Mammary epithelial cell (primary cell): ENCODE data around the gene DESI2.

Experiments
- EZH2 ChIP-seq: IDR thresholded peaks from 2 replicates; pipeline ENCODE4 v1.6.1; 2012; ENCODE audit warnings: low read length, inconsistent platforms, borderline replicate concordance
- TF ChIP-seq, protein P1 (sequence below), 2 donors: IDR thresholded peaks in 1 of 2; conservative IDR thresholded peaks in 1 of 2; 2 replicates each; pipeline ENCODE4 v1.5.1; 2011 to 2012; ENCODE audit warnings: inconsistent platforms in 2 of 2, low read length in 2 of 2, mild to moderate bottlenecking in 2 of 2, control low read depth in 1 of 2, low read depth in 1 of 2; ENCODE audit not compliant: insufficient read depth in 1 of 2; ENCODE audit errors: extremely low read depth in 1 of 2

DNA sequence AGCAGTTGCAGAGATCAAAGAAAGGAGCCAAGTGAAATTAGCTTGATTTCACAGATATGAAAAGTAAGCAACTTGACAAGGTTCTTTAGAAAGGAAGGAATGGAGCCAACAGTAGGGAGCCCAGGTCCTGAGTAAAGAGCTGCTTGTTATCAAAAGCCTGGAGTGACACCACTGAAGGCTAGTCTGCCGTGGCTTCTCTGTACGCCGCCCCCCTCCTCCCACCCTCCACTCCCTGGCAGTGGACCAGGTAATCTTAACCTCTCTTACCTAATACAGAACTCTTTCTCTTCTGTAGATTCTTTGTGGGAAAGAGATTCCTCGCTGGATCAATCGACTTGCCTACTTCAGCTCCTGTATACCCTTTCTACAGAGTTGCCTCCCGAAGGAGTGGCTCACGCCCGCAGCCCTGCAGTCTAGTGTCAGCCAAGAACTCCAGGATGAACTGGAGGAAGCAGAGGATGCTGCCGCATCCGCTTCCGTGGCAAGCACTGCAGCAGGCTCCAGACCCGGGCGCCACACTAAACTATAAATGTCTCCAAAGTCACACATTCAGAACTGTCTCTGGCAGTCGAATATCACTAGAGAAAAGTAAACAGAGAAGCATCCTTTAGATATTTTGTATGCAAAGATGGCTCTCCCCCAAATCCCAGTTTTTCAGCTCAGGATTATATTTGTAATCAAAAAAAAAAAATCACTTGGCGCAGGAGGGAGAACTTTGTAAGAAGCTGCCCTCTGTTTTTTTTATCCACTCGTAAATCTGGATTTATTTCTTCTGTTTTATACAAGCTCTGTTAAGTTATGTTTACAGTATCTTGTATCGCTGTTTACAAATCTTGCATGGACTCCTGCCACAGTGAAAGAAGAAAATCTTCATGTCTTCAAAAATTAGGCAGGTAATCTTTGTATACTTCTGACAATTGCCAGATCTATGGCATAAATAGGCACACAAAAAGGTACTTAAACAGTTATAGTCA, 52.6 kb downstream of the DESI2 start:
- TF ChIP-seq, protein P1, sequence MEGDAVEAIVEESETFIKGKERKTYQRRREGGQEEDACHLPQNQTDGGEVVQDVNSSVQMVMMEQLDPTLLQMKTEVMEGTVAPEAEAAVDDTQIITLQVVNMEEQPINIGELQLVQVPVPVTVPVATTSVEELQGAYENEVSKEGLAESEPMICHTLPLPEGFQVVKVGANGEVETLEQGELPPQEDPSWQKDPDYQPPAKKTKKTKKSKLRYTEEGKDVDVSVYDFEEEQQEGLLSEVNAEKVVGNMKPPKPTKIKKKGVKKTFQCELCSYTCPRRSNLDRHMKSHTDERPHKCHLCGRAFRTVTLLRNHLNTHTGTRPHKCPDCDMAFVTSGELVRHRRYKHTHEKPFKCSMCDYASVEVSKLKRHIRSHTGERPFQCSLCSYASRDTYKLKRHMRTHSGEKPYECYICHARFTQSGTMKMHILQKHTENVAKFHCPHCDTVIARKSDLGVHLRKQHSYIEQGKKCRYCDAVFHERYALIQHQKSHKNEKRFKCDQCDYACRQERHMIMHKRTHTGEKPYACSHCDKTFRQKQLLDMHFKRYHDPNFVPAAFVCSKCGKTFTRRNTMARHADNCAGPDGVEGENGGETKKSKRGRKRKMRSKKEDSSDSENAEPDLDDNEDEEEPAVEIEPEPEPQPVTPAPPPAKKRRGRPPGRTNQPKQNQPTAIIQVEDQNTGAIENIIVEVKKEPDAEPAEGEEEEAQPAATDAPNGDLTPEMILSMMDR (conservative IDR thresholded peaks at IDR 0.05 in 1 of 2, IDR thresholded peaks at IDR 0.05 in 1 of 2; ENCODE audit: extremely low read depth in 1 of 2, insufficient read depth in 1 of 2, low read depth in 1 of 2, low read length in 2 of 2): no peak
- TF ChIP-seq EZH2: no peak
